Aorta (tissue), 5 donors: ENCODE data around the gene SYT14. TPM values are rescaled to one million over a fixed set of nuclear protein-coding genes. Genes with fewer than 3 reads are reported as not detected.

ENCODE experiments used
- ATAC-seq: fragments of 200-7000 bp; cut with Tn5 transposase; one replicate; pipeline ENCODE4 v1.9.1; 2022; ENCODE audit warnings: moderate library complexity; ENCODE audit not compliant: low FRiP score
- DNase-seq, 2 donors: peaks; one replicate each; pipeline ENCODE4 v3.0.0-alpha.2; 2020
- H3K27ac ChIP-seq, 2 donors: one replicate each; pipeline ENCODE4 v1.5.1; 2013; ENCODE audit warnings: low read length in 2 of 2, mild to moderate bottlenecking in 2 of 2, moderate library complexity in 2 of 2, control low read depth in 1 of 2, inconsistent platforms in 1 of 2, low read depth in 1 of 2
- H3K27me3 ChIP-seq, 2 donors: one replicate each; pipeline ENCODE4 v1.6.1; 2013; ENCODE audit warnings: control low read depth in 1 of 2, low read length in 1 of 2, mild to moderate bottlenecking in 1 of 2, moderate library complexity in 1 of 2; ENCODE audit not compliant: insufficient read depth in 2 of 2, control insufficient read depth in 1 of 2
- H3K36me3 ChIP-seq, 2 donors: one replicate each; pipeline ENCODE4 v1.6.1; 2013; ENCODE audit warnings: control low read depth in 1 of 2, low read length in 1 of 2, mild to moderate bottlenecking in 1 of 2; ENCODE audit not compliant: insufficient read depth in 2 of 2, control insufficient read depth in 1 of 2
- H3K4me1 ChIP-seq, 2 donors: one replicate each; pipeline ENCODE4 v1.6.1; 2013; ENCODE audit warnings: low read length in 2 of 2, control low read depth in 1 of 2, mild to moderate bottlenecking in 1 of 2, moderate library complexity in 1 of 2; ENCODE audit not compliant: insufficient read depth in 2 of 2, control insufficient read depth in 1 of 2
- H3K4me3 ChIP-seq, 2 donors: one replicate each; pipeline ENCODE4 v1.5.1; 2013; ENCODE audit warnings: low read length in 2 of 2, control low read depth in 1 of 2, mild to moderate bottlenecking in 1 of 2
- H3K9me3 ChIP-seq: one replicate; pipeline ENCODE4 v1.6.1; 2013; ENCODE audit warnings: mild to moderate bottlenecking, low read length; ENCODE audit not compliant: control insufficient read depth
- WGBS, 2 donors: extraction: QIAGEN DNeasy Blood & Tissue Kit; methylation state at CpG; one replicate each; pipeline ENCODE4 v1.1.7; 2013; 5-methylcytosine and 5-hydroxymethylcytosine counted together
- intact Hi-C, 2 donors: fragments of 100-400 bp; cut with DNase I; formaldehyde crosslinking; loops; one replicate each; pipeline versions ENCODE4 v1.14.2 to v1.15.0; 2022
- polyA plus RNA-seq, 2 donors: library from polyadenylated mRNA; stranded (reverse); fragments of 200-250 nt; gene quantifications; one replicate each; pipeline ENCODE4 v1.2.3, GENCODE V29; 2013
- total RNA-seq, 2 donors: library from RNA; stranded (reverse); fragmentation: NEBNext Ultra II Directional; extraction: Animal tissue kit (Norgen Biotek cat#: 25700); gene quantifications; one replicate each; pipeline ENCODE4 v1.2.1, GENCODE V29; 2021
- donor health status: healthy with polysubstance abuse.
- donor health status: Bipolar disorder and iron deficiency.
- donor health status: DM: no; HTN: no; CAD: no.
- donor health status: DM: no; HTN: no; CAD: no.
- donor health status: DM: yes; HTN: yes; CAD: no.

Gene SYT14
- total and polyA plus RNA-seq, 4 donors: 0.13 TPM; not detected in 3

- no peak for ATAC-seq
- Histone ChIP-seq H3K36me3 (no peaks in the 10 kb centered on the region), H3K4me1 (no peaks in the 10 kb centered on the region), H3K27ac (no peak overlapping the region), H3K4me3 (no peak overlapping the region), H3K27me3 (peaks cover 0 to 1% of the 10 kb centered on the region in 2 donors), H3K9me3 (no peaks in the 10 kb centered on the region)
- no peak for DNase-seq
- intact Hi-C loops: no loop called here
These were observed 13.6 kb upstream of the SYT14 start for GRCh38 chr1:209924390-209924789.

- ATAC-seq (no peak), DNase-seq (no peak)
- intact Hi-C loops: no loop called here
- H3K27ac ChIP-seq: no peak overlapping the region
- H3K9me3 ChIP-seq: no peaks in the 10 kb centered on the region
- WGBS, 2 donors: 40 to 46% methylated on average over 3 of the region's 3 CpGs
- H3K36me3 ChIP-seq: no peaks in the 10 kb centered on the region
- H3K4me1 ChIP-seq: no peaks in the 10 kb centered on the region
- H3K27me3 ChIP-seq: peaks cover 0 to 1% of the 10 kb centered on the region in 2 donors
- H3K4me3 ChIP-seq: no peak overlapping the region
These were observed 12.0 kb upstream of the SYT14 start for GRCh38 chr1:209926045-209926444.

- Histone ChIP-seq H3K9me3 (no peaks in the 10 kb centered on the region), H3K27ac (no peak overlapping the region), H3K27me3 (peaks cover 0 to 1% of the 10 kb centered on the region in 2 donors), H3K36me3 (no peaks in the 10 kb centered on the region), H3K4me3 (no peak overlapping the region), H3K4me1 (no peaks in the 10 kb centered on the region)
- ATAC-seq (no peak), DNase-seq (no peak)
- intact Hi-C loops: no loop called here
These were observed 10.6 kb upstream of the SYT14 start for GRCh38 chr1:209927466-209927865.

GRCh38 chr1:209929751-209930150 is 8.3 kb upstream of the SYT14 start:
- ATAC-seq (no peak), DNase-seq (no peak)
- Histone ChIP-seq H3K9me3 (no peaks in the 10 kb centered on the region), H3K27ac (no peak overlapping the region), H3K27me3 (peaks cover 0 to 1% of the 10 kb centered on the region in 2 donors), H3K36me3 (no peaks in the 10 kb centered on the region), H3K4me1 (no peaks in the 10 kb centered on the region), H3K4me3 (no peak overlapping the region)
- intact Hi-C loops: no loop called here

GRCh38 chr1:209931141-209931540 is 6.9 kb upstream of the SYT14 start:
- no peak for DNase-seq
- intact Hi-C loops: no loop called here
- H3K4me1 ChIP-seq: no peaks in the 10 kb centered on the region
- WGBS, 2 donors: 78 to 86% methylated on average over 2 of the region's 2 CpGs
- H3K9me3 ChIP-seq: no peaks in the 10 kb centered on the region
- H3K4me3 ChIP-seq: no peak overlapping the region
- no peak for ATAC-seq
- H3K27me3 ChIP-seq: peaks cover 0 to 1% of the 10 kb centered on the region in 2 donors
- no peaks in the 10 kb centered on the region for H3K36me3 ChIP-seq
- H3K27ac ChIP-seq: no peak overlapping the region

GRCh38 chr1:209936125-209936524 is 1.9 kb upstream of the SYT14 start:
- Histone ChIP-seq H3K9me3 (no peaks in the 10 kb centered on the region), H3K36me3 (no peaks in the 10 kb centered on the region), H3K4me3 (no peak overlapping the region), H3K27me3 (peaks cover 0 to 5% of the 10 kb centered on the region in 2 donors), H3K27ac (no peak overlapping the region), H3K4me1 (no peaks in the 10 kb centered on the region)
- intact Hi-C loops: no loop called here
- ATAC-seq: no peak
- no peak for DNase-seq
- 92 to 93% methylated on average over 6 of the region's 6 CpGs for WGBS, 2 donors

GRCh38 chr1:209945377-209945776 is 7.4 kb downstream of the SYT14 start:
- ATAC-seq (no peak), DNase-seq (no peak)
- whole genome bisulfite sequencing, 2 donors: 75 to 77% methylated on average over 2 of the region's 2 CpGs
- no peaks in the 10 kb centered on the region for H3K27me3 ChIP-seq
- H3K9me3 ChIP-seq: no peaks in the 10 kb centered on the region
- H3K4me3 ChIP-seq: no peak overlapping the region
- H3K4me1 ChIP-seq: no peaks in the 10 kb centered on the region
- H3K36me3 ChIP-seq: no peaks in the 10 kb centered on the region
- H3K27ac ChIP-seq: no peak overlapping the region
- intact Hi-C loops: no loop called here

GRCh38 chr1:209948155-209948554 is 10.1 kb downstream of the SYT14 start:
- intact Hi-C loops: no loop called here
- H3K27ac ChIP-seq: no peak overlapping the region
- H3K4me3 ChIP-seq: no peak overlapping the region
- no peaks in the 10 kb centered on the region for H3K9me3 ChIP-seq
- no peaks in the 10 kb centered on the region for H3K4me1 ChIP-seq
- no peaks in the 10 kb centered on the region for H3K36me3 ChIP-seq
- WGBS, 2 donors: 70 to 76% methylated on average over 3 of the region's 3 CpGs
- ATAC-seq (no peak), DNase-seq (no peak)
- no peaks in the 10 kb centered on the region for H3K27me3 ChIP-seq

- DNase-seq: no peak
- Histone ChIP-seq H3K36me3 (no peaks in the 10 kb centered on the region), H3K9me3 (no peaks in the 10 kb centered on the region), H3K27ac (no peak overlapping the region), H3K4me1 (no peaks in the 10 kb centered on the region), H3K27me3 (no peaks in the 10 kb centered on the region), H3K4me3 (no peak overlapping the region)
- 93% methylated on average over 2 of the region's 2 CpGs for WGBS, 2 donors
- intact Hi-C loops: no loop called here
- no peak for ATAC-seq
These were observed 18.1 kb downstream of the SYT14 start for GRCh38 chr1:209956116-209956515.
